ENCODE data around the gene KCNH8.
"Not testable (repeated sequence)": the region's sequence is repeated elsewhere in the genome, so short reads cannot be mapped to it uniquely, and the experiment has no call there.

The KCNH8 gene

DNA sequence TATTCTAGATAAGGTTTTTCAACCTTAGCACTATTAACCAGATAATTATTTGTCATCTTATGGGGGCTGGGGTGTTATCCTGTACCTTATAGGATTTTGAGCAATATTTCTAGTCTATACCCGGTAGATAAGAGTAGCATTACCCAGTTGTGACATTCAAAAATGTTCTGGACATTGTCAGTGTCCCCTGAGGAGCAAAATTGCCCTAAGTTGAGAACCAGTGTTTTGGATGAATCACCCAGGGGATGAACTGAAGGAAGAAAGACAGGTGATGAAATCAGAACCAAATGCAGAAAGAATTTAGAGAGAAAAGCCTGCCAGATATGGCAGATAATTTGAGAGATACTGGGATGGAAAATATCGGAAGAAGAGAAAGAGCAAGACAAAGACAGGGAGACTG, 58.2 kb downstream of the KCNH8 start:
- Histone ChIP-seq H3K9me3 (ENCODE audit: control insufficient read depth, insufficient read depth, low read length) (no peaks in the 10 kb centered on the region), H3K4me1 (ENCODE audit: insufficient read depth, low read length) (no peaks in the 10 kb centered on the region), H3K9ac (ENCODE audit: low read depth, low read length) (no peak overlapping the region), H3K36me3 (ENCODE audit: insufficient read depth, low read length) (no peaks in the 10 kb centered on the region)

DNA sequence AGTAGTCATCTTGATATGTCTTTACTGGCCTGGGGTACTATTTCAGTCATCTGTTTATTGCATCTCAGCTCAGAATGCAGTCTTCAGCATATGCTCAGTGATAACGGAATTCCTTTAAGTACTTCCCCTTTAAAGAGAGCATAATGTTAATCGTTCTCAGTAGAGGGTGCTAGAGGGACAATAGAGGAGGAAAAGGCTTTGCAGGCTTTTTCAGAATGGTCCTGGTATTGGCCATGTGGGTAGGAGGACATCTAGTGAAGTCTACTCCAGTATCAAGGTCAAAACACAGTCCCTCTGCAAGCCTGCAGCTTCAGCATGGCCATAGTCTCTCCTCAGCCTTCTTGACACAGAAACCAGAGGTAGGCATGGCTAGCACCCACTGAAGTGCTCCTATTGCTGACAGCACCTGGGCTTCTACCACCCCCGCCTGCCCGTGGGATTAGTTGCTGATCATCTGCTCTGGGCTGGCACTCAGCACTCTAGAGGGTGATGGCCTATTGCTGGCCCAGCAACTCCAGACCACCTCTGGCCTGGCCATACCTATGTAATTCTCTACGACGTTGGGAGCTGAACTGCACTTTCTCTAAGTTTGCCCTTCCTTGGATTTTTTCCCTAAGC, 65.4 kb downstream of the KCNH8 start:
- no peak overlapping the region for H3K9ac ChIP-seq (ENCODE audit: low read depth, low read length)
- no peaks in the 10 kb centered on the region for H3K4me1 ChIP-seq (ENCODE audit: insufficient read depth, low read length)

GRCh38 chr3:19215427-19215826, 67.1 kb downstream of the KCNH8 start:
- Histone ChIP-seq H3K9me3 (ENCODE audit: control insufficient read depth, insufficient read depth, low read length) (no peaks in the 10 kb centered on the region; the same call in 1 of the 2 replicates), H3K9ac (ENCODE audit: low read depth, low read length) (no peak overlapping the region), H3K36me3 (ENCODE audit: insufficient read depth, low read length) (no peaks in the 10 kb centered on the region), H3K4me1 (ENCODE audit: insufficient read depth, low read length) (peaks cover 3% of the 10 kb centered on the region; the same call in 1 of the 2 replicates)

More for the DNA sequence above, 65.4 kb downstream of the KCNH8 start:
- no peaks in the 10 kb centered on the region for H3K36me3 ChIP-seq (ENCODE audit: insufficient read depth, low read length)
- H3K9me3 ChIP-seq (ENCODE audit: control insufficient read depth, insufficient read depth, low read length), result no peaks in the 10 kb centered on the region

DNA sequence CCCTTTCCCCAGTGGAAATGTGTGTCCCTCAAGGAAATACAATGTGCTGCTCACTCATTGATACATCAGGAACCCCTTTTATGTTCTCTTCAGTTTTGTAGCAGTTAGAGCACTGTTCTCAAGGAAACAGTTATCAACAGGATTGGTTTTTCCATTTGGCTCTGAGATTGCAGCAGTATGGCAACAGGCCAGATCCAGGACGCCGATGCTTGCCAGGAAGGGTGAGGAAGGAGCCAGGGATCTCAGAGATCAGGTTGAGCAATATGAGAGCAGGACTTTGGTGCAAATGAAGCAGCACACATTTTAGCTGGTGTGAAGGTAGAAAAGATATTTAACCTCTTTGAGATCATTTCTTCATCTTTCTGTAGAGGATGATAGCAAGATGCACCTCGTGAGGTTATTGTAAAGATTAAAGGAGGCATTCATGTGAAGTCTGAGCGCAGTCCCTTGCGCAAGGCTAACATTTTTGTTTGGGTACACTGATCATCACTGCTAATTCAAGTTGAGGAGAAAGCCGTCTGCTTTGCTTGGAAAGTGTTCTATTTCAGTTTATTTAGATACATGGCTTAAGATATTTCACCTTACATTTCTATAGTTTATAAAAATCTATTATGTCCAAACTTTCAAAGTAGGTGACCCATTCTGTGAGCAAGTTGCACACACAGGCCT, 68.5 kb downstream of the KCNH8 start:
- Histone ChIP-seq H3K9ac (ENCODE audit: low read depth, low read length) (no peak overlapping the region), H3K9me3 (ENCODE audit: control insufficient read depth, insufficient read depth, low read length) (no peaks in the 10 kb centered on the region; the same call in 1 of the 2 replicates), H3K4me1 (ENCODE audit: insufficient read depth, low read length) (peaks cover 12% of the 10 kb centered on the region), H3K36me3 (ENCODE audit: insufficient read depth, low read length) (no peaks in the 10 kb centered on the region)

- Histone ChIP-seq H3K9me3 (ENCODE audit: control insufficient read depth, insufficient read depth, low read length) (no peaks in the 10 kb centered on the region; the same call in 1 of the 2 replicates), H3K9ac (ENCODE audit: low read depth, low read length) (no peak overlapping the region), H3K36me3 (ENCODE audit: insufficient read depth, low read length) (no peaks in the 10 kb centered on the region), H3K4me1 (ENCODE audit: insufficient read depth, low read length) (peaks cover 16% of the 10 kb centered on the region)
Observed at GRCh38 chr3:19220311-19220710, 72.0 kb downstream of the KCNH8 start.

GRCh38 chr3:19221081-19221480, 72.8 kb downstream of the KCNH8 start:
- H3K9me3 ChIP-seq (ENCODE audit: control insufficient read depth, insufficient read depth, low read length), result no peaks in the 10 kb centered on the region; the same call in 1 of the 2 replicates
- H3K4me1 ChIP-seq (ENCODE audit: insufficient read depth, low read length), result peaks cover 16% of the 10 kb centered on the region
- H3K9ac ChIP-seq (ENCODE audit: low read depth, low read length), result no peak overlapping the region
- no peaks in the 10 kb centered on the region for H3K36me3 ChIP-seq (ENCODE audit: insufficient read depth, low read length)

- Histone ChIP-seq H3K4me1 (ENCODE audit: insufficient read depth, low read length) (peaks cover 10% of the 10 kb centered on the region; the same call in 1 of the 2 replicates), H3K9ac (ENCODE audit: low read depth, low read length) (no peak overlapping the region), H3K9me3 (ENCODE audit: control insufficient read depth, insufficient read depth, low read length) (no peaks in the 10 kb centered on the region), H3K36me3 (ENCODE audit: insufficient read depth, low read length) (no peaks in the 10 kb centered on the region)
Observed at GRCh38 chr3:19226479-19226878, 78.2 kb downstream of the KCNH8 start.

DNA sequence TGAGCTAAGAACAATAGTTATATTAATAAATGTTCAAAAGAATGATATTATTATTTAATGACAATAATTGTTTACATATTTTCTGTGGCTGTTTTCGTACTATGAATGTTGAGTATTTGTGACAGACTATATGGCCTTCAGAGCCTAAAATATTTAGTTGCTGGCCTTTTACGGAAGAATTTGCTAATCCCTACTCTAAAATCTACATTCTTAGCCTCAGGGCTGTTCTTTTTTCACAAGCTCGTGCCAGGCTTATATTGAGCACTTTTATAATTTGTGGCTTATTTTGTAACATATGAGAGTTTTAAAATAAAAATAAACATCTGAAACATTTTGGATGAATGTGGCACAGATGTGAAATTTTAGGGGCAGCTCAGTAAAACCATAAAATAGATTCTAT, 79.9 kb downstream of the KCNH8 start:
- Histone ChIP-seq H3K9me3 (ENCODE audit: control insufficient read depth, insufficient read depth, low read length) (no peaks in the 10 kb centered on the region), H3K36me3 (ENCODE audit: insufficient read depth, low read length) (no peaks in the 10 kb centered on the region), H3K4me1 (ENCODE audit: insufficient read depth, low read length) (peaks cover 5% of the 10 kb centered on the region; the same call in 1 of the 2 replicates), H3K9ac (ENCODE audit: low read depth, low read length) (no peak overlapping the region)

DNA sequence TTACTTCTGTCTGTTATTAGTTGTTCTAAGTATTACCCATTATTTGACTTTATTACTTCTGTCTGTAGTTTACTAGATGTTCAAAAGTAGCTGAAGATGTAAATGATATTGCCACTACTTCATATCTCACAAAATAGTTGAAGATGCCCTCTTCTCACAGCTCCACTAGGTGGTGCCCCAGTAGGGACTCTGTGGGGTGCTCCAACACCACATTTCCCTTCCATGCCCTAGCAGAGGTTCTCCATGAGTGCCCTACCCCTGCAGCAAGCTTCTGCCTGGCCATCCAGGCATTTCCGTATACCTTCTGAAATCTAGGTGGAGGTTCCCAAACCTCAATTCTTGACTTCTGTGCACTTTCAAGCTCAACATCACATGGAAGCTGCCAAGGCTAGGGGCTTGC, 80.8 kb downstream of the KCNH8 start:
- Histone ChIP-seq H3K4me1 (ENCODE audit: insufficient read depth, low read length) (peaks cover 5% of the 10 kb centered on the region; the same call in 1 of the 2 replicates), H3K36me3 (ENCODE audit: insufficient read depth, low read length) (no peaks in the 10 kb centered on the region), H3K9ac (ENCODE audit: low read depth, low read length) (no peak overlapping the region), H3K9me3 (ENCODE audit: control insufficient read depth, insufficient read depth, low read length) (no peaks in the 10 kb centered on the region)

GRCh38 chr3:19229881-19230280, 81.6 kb downstream of the KCNH8 start:
- H3K4me1 ChIP-seq (ENCODE audit: insufficient read depth, low read length); H3K9ac ChIP-seq (ENCODE audit: low read depth, low read length); H3K9me3 ChIP-seq (ENCODE audit: control insufficient read depth, insufficient read depth, low read length); H3K36me3 ChIP-seq (ENCODE audit: insufficient read depth, low read length): not testable (repeated sequence)

DNA sequence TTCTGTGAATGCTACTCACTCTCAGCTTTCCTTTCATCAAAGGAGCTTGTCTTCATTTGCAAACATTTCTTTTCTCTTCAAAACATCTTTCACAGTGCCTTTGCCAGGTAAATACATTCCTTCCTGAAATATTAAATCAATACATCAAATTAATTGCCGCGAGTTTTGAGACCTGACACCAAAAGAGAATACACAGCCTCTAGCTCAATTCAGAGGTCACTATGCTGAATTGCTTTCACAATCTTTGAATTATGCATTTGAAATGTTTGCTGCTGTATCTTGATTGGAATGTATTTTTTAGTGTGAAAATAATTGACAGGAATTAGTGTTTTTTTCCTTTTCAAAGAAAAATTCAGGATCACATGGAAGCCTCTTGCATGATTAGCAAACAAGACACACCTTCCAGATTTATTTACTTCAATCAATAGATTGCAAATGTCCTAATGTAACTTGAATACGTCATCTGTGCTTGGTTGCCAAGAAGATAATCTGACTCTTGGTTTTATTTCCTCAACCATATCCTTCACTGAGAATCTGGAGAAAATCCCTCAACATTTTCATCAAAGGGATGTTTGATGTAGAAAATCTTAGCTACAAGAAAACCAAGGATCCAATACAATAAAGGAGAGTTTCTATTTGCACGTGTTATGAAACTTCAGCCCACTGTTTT, 83.6 kb downstream of the KCNH8 start:
- Histone ChIP-seq H3K9me3 (ENCODE audit: control insufficient read depth, insufficient read depth, low read length) (no peaks in the 10 kb centered on the region), H3K9ac (ENCODE audit: low read depth, low read length) (no peak overlapping the region), H3K4me1 (ENCODE audit: insufficient read depth, low read length) (no peaks in the 10 kb centered on the region), H3K36me3 (ENCODE audit: insufficient read depth, low read length) (no peaks in the 10 kb centered on the region)

DNA sequence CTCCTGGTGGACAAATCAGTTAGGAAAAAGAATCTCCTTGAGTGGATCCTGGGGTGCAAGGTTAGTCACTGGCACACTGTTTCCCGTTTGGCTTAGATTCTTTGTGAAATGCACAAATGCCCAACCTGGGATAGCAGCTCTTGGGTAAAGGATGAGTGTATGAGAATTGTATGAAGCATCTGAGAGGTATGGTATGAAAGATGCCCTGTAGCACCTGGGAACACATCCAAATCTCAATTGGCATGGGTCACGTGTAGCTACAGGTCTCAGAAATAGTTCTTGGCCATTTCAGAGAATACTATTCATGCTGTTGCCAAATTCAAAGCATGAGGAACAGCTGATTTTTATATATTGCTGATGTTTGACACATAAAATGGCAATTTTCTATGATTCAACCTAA, 84.3 kb downstream of the KCNH8 start:
- Histone ChIP-seq H3K36me3 (ENCODE audit: insufficient read depth, low read length) (no peaks in the 10 kb centered on the region), H3K9me3 (ENCODE audit: control insufficient read depth, insufficient read depth, low read length) (no peaks in the 10 kb centered on the region), H3K9ac (ENCODE audit: low read depth, low read length) (no peak overlapping the region), H3K4me1 (ENCODE audit: insufficient read depth, low read length) (no peaks in the 10 kb centered on the region)

DNA sequence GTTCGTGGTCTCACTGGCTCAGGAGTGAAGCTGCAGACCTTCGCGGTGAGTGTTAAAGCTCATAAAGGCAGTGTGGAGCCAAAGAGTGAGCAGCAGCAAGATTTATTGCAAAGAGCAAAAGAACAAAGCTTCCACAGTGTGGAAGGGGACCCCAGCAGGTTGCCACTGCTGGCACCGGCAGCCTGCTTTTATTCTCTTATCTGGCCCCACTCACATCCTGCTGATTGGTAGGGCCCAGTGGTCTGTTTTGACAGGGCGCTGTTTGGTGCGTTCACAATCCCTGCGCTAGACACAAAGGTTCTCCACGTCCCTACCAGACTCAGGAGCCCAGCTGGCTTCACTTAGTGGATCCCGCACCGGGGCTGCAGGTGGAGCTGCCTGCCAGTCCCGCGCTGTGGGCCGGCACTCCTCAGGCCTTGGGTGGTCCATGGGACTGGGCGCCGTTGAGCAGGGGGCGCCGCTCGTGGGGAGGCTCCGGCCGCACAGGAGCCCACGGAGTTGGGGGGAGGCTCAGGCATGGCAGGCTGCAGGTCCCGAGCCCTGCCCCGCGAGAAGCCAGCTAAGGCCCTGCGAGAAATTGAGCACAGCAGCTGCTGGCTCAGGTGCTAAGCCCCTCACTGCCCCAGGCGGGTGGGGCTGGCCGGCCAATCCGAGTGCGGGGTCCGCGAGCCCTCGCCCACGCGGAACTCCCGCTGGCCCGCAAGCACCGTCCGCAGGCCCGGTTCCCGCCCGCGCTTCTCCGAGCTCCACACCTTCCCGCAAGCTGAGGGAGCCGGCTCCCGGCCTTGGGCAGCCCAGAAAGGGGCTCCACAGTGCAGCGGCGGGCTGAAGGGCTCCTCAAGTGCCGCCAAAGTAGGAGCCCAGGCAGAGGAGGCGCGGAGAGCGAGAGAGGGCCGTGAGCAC, 85.8 kb downstream of the KCNH8 start:
- H3K9ac ChIP-seq (ENCODE audit: low read depth, low read length); H3K9me3 ChIP-seq (ENCODE audit: control insufficient read depth, insufficient read depth, low read length); H3K4me1 ChIP-seq (ENCODE audit: insufficient read depth, low read length); H3K36me3 ChIP-seq (ENCODE audit: insufficient read depth, low read length): not testable (repeated sequence)

- no peak overlapping the region for H3K9ac ChIP-seq (ENCODE audit: low read depth, low read length)
Observed at GRCh38 chr3:19248143-19248542, 99.8 kb downstream of the KCNH8 start.

More at GRCh38 chr3:19248143-19248542, 99.8 kb downstream of the KCNH8 start:
- H3K36me3 ChIP-seq (ENCODE audit: insufficient read depth, low read length), result no peaks in the 10 kb centered on the region
- H3K9me3 ChIP-seq (ENCODE audit: control insufficient read depth, insufficient read depth, low read length), result no peaks in the 10 kb centered on the region; the same call in 1 of the 2 replicates
- 0 out of 2 replicates have a peak, but pooled peaks cover 3% of the 10 kb centered on the region for H3K4me1 ChIP-seq (ENCODE audit: insufficient read depth, low read length)

Data from ES-I3 (cell line).